Measurements from ENCODE around the gene TECPR2.
"Not testable (repeated sequence)": the region's sequence is repeated elsewhere in the genome, so short reads cannot be mapped to it uniquely, and the experiment has no call there.

TECPR2 gene

DNA sequence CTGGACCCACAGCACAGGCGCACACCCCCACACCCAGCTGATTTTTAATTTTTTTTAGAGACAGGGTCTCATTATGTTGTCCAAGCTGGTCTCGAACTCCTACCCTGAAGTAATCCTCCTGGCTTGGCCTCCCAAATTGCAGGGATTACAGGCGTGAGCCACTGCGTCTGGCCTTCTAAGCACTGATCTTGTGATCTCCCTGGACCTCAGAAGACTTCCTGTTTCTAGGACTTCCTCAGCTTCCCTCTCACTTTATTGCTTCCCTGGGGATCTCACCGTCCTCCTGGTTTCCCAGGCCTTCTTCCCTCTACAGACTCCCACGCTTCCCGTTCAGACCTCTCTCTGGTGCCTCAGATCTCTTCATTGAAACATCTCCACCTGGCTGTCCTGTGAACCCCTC, 29.4 kb upstream of the TECPR2 start:
- DNase-seq: no peak

DNA sequence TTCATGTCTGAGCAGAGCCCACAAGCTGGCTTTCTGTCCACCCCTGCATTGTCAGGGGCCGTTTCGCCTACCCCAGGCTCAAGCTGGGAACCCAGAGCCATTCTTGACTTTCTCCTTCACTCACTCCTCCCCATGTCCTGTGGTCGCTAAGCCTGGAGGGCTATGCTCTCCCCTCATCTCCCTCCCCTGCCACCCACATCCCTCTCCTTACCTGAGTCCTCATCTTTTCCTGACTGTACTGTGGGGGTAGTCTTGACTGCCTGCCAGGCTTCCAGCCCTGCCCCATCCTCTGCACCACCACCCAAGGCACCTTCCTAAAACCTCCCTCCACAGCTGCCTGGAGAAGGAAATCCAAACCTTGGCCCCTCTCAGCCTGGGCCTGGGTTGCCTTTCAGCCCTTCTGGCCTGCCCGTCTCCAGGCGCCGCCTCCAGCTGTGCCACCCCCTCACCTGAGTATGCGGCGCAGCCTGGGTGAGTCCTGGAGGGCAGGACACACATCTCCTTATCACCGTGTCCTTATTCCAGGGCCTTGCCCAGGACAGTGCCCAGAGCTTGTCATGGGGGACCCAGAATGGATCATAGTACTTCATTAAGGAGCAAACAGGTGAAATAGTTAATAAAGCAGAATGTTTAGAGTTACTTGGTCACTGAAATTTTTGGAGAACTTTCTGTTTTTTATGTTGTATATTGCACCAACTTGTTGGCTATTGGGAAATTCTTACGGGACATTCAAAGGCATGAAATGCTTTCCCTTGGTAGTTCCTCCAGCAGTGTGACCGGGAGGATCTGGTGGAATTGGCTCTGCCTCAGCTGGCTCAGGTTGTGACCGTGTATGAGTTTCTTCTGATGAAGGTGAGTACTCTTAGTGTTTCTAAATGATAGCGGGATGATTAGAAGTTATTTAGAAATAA, 28.7 kb upstream of the TECPR2 start:
- DNase-seq: no peak

DNA sequence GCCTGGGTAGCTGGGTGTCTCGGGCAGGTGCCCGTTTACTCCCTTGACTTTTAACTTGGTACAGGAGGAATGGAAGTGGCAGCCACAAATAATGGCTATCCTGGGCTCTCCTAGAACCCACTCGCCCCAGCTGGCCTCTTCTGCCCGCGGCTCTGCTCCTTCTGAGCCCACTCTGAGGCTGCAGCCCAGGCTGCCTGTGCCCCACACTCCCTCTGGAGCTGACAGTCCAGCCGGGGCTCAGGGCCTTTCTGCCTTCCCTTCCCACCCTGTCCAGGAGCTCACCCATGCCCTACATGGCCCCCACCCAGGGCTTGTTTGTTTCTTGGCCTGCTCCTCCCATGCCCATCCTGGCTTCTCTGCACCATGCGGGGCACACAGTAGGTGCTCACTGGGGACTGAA, 27.6 kb upstream of the TECPR2 start:
- DNase-seq: no peak

DNA sequence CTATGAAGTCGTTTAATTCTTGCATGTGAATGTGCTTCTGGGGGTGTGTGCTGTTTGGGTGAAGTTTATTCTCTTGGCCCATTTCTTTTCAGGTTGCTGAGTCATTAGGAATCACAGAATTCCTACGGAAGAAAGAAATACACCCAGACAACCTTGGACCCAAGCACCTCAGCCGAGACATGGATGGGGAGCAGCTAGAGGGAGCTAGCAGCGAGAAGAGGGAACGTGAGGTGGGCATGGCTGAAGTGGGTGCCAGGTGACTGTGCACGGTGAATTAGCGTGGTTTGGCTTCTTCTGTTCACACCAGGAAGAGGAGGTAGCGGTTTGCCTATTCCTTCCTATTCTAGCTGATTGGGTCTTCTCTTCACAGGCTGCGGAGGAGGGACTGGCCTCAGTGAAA, 24.0 kb upstream of the TECPR2 start:
- DNase-seq: no peak

DNA sequence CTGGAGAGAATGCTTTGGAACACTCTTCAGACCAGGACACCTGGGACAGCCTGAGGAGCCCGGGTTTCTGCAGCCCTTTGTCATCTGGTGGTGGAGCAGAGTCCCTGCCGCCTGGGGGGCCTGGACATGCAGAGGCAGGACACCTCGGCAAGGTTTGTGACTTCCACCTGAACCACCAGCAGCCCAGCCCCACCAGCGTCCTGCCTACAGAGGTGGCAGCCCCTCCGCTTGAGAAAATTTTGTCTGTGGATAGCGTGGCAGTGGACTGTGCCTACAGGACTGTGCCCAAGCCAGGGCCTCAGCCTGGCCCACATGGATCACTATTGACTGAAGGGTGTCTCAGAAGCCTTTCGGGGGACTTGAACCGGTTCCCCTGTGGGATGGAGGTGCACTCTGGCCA, 21.2 kb upstream of the TECPR2 start:
- no peak for DNase-seq

DNA sequence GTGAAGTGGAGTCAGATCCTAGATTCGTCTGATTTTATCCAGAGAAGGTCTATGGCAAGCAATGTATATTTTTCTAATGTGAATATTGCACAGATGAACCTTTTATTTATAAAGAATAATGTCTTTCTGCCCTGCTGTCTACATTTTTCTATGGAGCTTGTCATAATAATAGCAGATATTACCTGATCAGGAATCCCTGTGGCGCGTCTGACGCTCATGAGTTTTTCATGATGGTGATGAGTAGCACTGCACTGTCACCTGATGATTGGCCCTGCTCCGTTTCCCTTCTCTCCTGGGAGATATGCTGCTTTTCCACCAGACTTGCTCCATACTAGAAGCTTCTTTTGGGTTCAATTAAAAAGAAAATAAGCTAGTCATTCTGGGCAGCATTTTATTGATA, 20.5 kb upstream of the TECPR2 start:
- no peak for DNase-seq

DNA sequence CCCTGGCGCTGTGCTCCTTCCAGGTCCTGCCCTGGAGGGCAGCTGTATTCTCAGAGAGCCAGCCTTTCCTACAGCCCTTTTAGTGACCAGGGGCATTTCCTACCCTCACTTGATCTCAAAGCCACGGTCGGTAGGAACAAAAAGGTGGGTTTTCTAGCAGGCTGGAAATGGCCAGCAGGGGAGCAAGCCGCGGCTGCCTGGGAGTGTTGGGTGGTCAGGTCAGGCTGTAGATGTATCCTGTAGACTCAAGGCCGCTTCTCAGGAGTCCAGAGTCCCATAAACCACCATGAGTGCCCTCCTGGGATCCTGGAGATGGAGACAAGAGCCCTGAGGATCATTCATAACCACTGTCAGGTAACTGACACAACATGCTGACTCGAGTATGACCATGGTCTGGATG, 18.7 kb upstream of the TECPR2 start:
- no peak for DNase-seq

DNA sequence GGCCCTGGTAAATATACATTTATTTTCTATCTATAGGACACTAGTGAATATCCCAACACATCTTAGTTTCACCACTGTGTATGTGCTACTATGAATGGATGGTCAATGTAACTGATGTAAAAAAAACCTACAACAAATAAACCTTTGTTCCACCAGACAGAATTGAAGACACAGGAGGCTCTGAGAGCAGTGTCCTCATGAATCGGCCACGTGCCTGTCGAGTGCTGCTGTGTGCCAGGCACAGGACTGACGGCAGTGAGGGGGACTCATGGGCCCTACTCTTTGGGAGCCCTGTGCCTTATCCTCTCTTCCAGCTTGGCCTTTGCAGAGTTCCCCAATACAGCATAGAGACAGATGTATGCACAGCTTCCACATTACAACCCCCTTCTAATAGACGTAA, 18.3 kb upstream of the TECPR2 start:
- no peak for DNase-seq

DNA sequence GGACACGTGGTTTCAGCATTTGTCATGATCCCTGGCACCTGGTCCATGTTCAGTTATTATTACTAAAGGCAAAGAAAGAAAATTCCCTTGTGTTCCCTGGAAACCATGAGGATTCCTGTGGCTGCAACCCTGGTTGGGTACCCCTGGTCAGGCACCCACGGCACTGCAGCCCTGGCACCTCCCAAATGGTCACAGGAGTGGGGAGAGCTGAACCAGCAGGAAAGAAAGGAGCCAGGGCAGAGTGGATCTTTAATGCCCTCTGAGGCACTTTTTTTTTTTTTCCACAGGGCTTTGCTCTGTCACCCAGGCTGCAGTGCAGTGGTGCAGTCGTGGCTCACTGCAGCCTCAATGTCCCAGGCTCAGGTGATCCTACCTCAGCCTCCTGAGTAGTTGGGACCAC, 17.5 kb upstream of the TECPR2 start:
- no peak for DNase-seq

DNA sequence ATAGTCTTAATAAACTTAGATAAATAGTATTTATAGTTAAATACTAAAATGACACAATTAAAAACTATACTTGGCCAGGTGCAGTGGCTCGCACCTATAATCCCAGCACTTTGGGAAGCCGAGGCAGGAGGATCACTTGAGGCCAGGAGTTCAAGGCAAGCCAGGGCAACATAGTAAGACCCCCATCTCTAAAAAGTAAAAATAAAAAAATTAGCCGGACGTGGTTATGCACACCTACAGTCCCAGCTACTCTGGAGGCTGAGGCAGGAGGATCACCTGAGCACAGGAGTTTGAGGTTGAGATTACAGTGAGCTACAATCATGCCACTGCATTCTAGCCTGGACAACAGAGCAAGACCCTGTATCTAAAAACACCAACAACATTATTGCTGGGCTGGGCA, 16.1 kb upstream of the TECPR2 start:
- DNase-seq: no peak

DNA sequence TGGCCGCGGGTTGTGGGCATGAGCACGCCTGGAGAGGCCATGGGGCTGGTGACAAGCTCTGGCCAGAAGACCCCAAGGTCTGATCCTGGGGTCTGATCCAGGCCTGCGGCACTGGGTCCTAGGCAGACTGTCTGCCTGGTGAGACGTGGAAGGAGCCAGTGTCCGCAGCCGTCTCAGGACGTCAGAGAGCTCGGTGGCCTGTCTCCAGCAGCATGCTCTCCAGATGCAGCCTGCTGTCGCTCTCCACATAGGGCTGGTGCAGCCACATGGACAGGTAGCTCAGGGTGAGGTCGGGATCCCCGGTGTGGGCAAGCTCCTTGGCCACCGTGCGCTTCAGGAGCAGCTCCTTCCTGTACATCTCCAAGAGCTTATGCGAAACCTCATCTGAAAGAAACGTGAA, 14.4 kb upstream of the TECPR2 start:
- DNase-seq: no peak

DNA sequence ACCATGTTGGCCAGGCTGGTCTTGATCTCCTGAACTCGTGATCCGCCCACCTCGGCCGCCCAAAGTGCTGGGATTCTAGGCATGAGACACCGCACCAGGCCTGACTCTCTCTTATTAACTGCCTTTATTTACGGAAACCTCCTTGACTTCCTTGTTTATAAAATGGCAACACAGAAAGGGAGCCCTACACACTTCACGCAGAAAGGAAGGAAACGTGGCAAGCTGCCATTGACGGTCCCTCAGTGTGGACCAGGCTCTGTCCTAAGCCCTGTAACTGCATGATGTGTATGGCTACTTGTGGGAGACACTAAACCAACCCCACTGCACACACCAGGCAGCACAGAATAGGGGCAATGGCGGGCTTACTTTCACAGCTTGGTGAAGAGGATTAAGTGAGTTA, 11.7 kb upstream of the TECPR2 start:
- no peak for DNase-seq

DNA sequence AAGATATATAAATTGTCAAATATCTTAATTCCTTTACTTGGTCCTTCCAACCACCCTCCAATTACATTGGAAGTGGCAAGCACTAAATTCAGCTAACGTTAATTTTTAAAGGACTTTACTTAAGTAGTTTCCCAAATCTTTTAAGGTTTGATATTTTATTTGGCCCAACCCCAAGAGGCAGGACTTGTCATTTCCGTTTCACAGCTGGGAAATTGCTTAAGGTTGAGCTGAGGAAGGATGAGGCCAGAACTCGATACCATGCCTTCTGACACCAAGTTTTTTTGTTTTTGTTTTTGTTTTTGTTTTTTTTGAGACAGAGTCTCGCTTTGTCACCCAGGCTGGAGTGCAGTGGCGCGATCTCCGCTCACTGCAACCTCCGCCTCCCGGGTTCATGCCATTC, 11.1 kb upstream of the TECPR2 start:
- not testable (repeated sequence) for DNase-seq

DNA sequence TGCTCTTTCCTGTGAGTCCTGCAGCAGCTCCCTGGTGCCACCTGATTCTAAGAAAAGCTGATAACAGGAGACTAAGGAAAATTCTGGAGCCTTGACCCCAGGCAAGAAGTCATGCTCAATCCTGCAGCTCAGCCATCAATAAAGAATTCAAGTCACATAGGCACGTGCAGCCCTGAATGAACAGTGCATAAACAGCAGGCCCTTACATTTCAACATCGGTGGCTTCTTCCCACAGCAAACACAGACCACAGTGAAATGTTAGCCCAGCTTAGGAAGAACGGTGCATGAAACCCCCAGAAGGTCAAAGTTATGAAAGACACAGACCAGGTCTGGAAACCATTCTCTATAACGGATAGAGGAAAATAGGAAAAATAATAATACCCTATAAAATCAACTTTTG, 10.5 kb upstream of the TECPR2 start:
- DNase-seq: no peak

DNA sequence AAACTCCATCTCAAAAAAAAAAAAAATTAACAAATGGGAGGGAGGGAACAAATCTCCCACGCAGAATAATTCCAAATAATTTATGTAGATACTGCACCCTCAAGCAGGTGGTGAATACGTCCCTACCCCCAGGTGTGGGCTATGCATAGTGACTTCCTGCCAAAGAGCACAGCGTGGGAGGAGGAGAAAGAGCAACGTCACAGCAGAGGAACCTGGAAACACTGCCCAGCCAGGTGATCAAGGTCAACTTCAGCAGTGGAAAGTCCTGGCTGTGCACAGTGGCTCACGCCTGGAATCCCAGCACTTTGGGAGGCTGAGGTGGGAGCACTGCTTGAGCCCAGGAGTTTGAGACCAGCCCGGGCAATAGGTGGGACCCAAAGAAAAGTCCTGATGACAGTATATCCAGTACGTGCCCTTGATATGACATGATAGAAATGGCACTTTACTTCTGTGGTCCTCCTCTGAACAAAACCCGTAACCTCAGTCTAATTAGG, 9.6 kb upstream of the TECPR2 start:
- DNase-seq: no peak

DNA sequence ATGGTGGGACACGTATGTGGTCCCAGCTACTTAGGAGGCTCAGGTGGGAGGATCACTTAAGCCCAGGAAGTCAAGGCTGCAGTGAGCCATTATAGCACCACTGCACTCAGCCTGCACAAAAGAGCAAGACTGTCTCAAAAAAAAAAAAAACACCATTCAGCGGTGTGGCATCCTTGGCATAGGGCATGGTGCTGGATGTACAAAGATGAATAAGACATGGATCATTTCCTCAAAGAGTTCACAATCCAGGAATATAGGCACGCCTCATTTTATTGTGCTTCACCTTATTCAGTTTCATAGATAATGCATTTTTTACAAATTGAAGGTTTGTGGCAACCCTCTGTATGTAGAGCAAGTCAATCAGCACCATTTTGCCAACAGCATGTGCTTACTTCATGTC, 6.5 kb upstream of the TECPR2 start:
- no peak for DNase-seq

DNA sequence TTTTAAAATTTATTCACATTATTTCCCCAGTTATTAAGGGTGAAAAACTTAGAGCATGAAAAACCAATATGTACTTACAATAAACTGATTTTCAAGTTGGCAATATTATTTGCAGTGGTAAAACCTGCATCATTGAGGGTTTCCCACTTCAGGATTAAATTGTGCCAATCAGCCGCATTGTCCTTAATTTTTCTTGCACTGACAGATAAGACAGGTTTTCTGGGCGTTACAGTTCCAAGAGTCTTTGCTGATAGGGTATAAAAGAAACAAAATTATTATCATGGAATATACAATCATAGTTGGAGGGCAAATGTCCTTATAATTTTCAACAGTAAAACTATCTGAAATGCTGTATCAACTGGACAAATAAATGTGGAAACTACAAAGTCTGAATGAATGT, 3.4 kb upstream of the TECPR2 start:
- no peak for DNase-seq

DNA sequence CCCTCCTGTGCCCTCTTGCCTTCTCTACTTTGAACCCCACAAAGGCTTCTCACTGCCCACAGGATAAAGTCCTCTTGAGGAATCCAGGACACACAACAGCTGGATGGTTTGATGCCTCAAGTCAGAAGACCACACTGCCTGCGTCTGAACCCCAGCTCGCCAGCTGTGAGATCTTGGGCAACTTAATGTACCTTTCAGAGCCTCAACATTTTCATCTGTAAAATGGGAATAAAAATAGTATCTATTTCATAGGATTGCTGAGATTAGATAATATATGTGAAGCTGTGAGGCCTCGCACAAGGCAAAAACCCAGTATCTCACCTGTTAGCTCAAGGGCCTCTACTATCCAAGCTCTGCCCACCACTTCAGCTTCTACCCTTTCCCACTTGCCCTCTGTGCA, 2.4 kb upstream of the TECPR2 start:
- no peak for DNase-seq

DNA sequence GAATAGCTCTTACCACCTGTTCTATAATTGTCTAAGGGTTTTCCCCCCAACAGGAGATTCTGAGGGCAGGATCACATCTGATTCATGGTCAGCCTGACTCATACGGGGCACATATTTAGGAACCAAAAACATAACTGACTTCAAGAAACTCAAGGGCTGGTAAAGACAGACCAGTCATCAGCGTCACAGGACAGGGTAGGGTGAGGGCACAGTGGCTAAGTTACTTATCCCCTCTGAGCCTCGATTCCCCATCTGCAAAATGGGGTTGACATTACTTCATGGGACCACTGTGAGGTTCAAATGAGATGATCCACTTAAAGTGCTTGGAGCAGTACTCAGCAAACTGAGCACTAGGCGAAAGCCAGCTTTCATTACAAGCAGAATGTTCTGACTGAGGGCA, 657 bp upstream of the TECPR2 start:
- DNase-seq: peak in 2 of 5 experiments; percentile 26 to 58

DNA sequence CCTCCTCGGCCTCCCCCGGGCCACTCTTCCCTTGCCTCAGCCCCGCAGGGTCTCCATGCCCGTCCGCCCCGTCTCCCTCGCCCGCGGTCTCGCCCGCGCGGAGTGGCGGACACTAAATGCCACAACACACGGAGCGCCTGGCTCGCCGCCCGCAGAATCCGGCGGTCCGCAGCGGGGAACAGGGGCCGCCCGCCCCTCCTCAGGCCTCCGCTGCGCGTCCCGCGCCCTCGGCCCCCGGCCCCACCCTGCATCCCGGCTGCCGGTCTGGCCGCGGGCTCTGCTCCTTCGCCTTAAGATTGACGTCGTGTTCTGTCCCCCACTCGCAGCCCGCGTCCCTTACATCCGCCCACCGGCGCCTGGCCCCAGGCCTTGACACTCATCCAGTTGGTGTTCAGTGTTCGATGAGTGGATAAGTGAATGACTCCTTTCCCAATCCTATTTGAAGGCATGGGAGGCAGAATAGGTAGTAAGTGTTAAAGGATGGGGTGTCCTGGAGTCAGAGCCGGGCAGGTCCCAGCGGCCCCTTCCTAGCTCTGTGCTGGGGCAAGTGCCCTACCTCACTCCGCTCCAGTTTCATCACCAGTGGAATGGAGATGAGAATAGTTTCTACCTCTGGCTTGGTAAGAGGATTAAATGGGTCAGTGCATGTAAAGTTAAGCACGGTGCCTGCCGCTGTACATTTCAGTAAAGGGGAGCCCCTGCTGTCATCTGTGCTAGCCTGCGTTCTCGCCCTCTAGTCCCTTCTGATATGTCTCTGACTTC, 622 bp downstream of the TECPR2 start:
- DNase-seq: peak in 3 of 5 experiments; percentile 7 to 49 (median 17)

DNA sequence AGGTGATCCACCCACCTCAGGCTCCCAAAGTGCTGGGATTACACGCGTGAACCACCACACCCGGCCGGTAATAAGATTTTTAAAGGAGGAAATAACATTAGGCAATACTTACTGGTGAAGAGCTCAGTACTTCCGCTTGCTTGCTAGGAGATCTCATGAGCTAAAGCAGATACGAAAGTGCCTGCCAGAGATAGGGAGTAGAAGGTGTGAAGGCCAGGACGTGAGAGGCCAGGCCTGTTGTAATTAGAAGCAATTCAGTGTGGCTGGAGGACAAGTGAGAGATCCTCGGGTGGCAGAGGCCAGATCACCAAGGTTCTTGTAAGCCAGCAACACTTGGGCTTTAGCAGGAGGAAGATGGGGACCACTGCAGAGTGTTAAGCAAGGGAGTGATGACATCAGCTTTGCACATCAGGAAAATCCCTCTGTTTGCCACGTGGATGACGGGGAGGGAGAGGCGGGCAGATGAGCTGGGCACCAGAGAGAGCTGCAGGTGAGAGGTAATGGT, 7.6 kb downstream of the TECPR2 start:
- DNase-seq: no peak

DNA sequence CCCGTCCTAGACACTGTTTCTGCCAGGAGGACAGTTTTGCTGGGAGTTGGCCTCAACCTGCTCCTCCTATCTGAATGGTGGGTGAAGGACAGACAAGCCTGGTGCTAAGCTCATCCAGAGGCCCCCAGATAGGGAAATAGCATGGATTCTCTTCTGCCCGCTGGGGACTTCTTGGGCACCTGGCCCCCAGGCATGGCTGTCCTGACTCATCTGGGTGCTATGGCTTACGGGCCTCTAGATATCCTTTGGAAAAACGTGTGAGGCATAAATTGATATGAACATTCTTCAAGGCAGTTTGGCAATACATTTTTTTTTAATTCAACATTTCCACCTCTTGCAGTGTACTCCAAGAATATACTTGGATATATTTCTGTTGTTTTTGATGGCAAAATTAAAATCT, 8.6 kb downstream of the TECPR2 start:
- no peak for DNase-seq

DNA sequence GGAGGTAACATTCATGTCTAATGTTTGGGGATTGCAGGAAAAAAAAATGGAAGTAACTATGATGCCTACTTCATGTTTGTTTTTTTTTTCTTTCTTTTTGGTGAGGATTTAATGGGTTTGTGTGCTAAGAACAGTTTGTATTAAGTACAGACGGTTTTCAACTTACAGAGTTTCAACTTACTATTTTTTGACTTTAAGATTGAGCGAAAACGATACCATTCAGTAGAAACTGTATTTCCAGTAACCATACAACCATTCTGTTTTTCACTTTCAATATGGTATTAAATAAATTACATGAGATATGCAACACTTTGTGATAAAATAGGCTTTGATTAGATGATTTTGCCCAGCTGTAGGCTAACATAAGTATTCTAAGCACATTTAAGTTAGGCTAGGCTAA, 10.4 kb downstream of the TECPR2 start:
- no peak for DNase-seq

DNA sequence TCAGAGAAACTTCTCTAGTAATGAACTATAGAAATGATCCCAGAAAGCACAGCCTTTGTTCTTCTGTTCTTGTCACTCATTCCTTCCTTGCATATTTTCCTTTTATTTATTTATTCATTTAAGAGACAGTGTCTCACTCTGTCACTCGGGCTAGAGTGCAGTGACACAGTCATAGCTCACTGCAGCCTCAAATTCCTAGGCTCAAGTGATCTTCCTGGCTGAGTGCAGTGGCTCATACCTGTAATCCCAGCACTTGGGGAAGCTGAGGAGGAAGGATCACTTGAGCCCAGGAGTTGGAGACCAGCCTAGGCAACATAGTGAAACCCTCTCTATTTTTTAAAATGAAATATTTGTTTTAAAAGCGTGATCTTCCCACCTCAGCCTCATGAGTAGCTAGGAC, 11.5 kb downstream of the TECPR2 start:
- no peak for DNase-seq

All from T-helper 2 cell (primary cell).